Cortex of kidney (tissue), 1 donor: ENCODE data around the gene SUPT3H.
"Not testable (repeated sequence)": the region's sequence is repeated elsewhere in the genome, so short reads cannot be mapped to it uniquely, and the experiment has no call there.

Source experiments
- DNase-seq: peaks from one replicate; lab custom pipeline; 2025; lab: John Stamatoyannopoulos, UW

The SUPT3H gene

DNA sequence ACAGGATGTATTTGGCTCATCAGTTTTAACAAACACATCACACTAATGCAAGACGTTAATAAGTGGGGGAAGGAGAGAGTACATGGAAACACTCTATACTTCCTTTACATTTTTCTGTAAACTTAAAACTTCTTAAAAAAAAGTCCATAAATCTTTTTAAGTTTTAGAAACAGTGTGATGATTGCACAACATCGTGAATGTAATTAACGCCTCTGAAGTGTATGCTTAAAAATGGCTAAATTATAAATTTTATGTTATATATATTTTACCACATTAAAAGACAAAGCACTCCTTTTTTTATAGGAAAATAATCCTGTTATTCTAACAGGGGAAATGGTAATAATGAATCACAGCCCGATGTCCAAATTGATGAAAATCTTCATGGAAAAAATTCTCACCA lies 193.7 kb downstream of the SUPT3H start:
- DNase-seq = no peak

DNA sequence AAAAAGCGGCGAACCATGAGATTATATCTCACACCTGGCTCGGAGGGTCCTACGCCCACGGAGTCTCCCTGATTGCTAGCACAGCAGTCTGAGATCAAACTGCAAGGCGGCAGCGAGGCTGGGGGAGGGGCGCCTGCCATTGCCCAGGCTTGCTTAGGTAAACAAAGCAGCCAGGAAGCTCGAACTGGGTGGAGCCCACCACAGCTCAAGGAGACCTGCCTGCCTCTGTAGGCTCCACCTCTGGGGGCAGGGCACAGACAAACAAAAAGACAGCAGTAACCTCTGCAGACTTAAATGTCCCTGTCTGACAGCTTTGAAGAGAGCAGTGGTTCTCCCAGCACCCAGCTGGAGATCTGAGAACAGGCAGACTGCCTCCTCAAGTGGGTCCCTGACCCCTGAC lies 201.4 kb downstream of the SUPT3H start:
- DNase-seq = not testable (repeated sequence)

DNA sequence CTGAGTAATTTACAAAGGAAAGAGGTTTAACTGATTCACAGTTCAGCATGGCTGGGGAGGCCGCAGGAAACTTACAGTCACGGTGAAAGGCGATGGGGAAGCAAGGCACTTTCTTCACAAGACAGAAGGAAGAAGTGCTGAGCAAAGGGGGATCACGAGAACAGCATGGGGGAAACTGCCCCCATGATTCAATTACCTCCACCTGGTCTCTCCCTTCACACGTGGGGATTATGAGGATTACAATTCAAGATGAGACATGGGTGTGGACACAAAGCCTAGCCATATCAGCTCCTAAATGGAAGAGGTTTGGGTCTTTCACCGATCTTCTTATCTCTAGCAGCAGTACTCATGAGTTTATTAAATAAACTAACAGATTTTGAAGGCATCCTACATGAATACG lies 202.5 kb downstream of the SUPT3H start:
- DNase-seq = no peak

DNA sequence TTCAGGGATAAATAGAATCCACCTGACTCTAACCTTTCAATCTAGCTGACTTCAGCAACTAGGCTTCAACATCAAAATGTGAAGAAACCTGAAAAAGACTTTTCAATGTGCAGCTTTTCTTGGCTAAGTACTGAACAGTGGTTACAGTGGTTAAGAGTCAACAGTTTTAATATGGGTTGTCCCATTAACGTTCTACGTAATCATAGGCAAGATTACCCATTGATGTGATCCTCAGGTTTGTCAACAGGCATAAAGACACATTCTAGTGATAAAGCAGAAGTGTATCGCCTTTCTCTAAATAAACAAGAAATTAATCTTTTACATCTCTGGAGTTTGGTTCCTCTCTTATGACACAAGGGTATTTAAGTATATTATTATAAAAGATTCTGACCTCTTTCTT lies 203.7 kb downstream of the SUPT3H start:
- no peak for DNase-seq

DNA sequence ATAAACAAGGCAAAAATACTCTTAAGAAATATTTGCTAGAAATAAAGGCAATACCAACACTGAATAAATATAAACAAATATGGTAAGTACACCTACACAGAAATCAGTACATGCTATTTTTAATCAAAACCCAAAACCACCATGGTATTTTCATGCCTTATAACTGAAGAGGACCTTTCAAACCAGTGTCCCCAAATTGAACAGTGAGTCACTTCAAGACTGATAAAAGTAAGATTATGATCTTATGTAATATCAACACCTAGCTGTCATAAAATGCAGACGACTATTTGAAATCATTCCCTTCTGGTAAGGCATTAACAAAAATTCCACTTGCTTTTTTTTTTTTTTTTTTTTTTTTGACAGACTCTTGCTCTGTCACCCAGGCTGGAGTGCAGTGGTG lies 206.4 kb downstream of the SUPT3H start:
- no peak for DNase-seq

DNA sequence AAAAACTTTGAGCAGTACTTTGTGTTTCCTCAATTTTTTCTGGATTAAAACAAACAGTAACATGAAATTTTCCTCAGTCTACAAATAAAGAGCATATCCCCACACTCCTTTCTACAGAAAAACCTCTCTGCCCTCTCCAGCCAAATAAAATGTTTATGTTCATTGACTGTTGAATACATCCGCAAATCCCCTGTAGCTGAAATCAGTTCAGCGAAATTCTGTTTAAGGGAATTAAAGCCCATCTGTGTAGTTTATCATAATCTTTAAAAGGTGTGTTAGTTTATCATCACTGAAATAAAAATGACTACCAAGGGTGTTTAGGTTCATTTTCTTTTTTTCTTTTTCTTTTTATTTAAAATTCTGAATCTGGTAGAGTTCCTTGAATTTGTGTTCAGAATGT lies 207.4 kb downstream of the SUPT3H start:
- no peak for DNase-seq

DNA sequence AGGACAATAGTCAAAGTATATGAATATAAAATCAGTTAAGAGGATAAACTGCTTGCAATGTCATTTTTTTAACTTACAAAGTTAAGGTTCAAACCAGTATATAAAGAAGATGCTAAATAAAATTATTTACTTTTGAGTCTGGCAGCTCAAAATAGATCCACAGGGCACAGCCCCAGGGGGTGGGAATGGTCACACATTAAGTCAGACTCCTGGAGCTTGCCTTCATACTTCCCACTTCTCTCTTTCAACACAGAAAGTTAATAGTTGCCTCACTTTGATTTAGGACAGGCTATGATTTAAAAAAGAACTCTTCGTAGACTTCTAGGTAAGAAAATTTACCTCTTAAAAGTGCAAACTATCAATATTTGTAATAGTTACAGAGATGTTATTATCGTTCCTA lies 207.9 kb downstream of the SUPT3H start:
- DNase-seq = no peak

DNA sequence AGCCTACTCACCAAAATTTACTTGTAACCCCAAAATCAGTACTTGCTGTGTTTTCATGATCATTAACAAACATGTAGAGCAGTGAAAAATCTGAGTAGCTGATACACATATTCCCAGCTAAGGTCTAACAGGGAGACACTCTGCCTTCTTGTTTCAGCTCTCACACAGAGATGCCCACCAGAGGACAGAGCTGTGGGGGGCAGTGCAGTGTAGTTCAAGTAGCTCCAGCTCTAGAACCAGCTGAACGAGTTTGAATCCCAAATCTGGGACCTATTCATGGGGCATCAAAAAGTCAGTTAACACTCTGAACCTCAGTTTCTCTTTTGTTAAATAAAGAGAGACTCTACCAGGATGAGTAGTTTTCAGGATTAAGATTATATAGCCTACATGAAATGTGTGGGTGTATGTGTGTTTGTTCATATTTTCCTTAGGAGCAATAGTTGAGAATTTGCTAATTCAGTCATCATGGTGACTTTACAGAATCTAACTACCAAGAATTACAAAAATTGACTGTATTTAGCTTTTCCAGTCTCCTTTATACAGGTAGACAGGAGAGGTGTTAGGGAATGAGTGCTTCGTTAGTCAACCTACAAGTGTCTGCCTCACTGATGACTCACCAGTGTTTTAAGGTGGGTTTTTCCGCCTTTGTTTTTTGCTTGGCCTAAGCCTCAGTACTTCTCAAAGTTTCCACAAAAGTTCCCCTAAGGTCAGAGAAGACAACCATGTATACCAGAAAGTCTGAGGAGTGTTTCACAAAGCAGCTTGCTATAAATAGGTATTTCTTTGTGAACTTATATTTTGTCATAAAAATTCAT lies 213.6 kb downstream of the SUPT3H start:
- no peak for DNase-seq

DNA sequence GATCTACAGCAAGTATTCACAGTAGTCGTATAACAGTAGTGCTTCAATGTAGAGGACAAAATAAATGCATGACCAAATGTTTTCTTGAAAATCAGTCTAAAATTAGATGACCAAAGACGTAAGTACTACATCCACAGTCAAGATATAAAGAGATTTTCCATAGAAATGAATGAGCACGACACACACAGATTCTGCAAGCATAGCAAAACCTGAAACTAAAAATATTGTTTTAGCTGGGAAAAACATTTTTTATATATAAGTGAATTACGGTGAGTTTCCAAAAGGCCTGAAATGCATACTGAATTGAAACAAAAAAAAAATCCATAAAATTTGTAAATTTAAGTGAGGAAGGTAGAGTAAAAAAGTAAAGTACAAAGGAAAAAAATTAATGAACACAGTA lies 217.4 kb downstream of the SUPT3H start:
- DNase-seq = no peak

DNA sequence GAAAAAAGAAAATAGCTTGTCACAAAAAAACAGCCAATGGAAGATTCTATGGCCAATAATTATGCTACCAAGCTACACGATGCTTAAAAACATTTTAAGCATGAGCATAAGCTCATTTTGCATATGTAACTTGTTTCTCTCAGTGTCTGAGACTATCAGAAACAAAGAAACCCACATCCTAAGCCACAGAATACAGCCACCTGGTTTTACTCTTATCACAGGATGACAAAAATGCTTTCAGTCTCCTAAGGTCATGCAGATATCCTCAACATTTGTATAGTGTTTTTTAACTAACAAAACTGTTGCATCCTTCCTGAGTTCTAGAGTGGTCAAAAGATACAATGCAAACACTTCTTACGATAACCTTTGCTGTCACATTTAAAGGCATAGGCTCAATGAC lies 221.7 kb downstream of the SUPT3H start:
- no peak for DNase-seq

DNA sequence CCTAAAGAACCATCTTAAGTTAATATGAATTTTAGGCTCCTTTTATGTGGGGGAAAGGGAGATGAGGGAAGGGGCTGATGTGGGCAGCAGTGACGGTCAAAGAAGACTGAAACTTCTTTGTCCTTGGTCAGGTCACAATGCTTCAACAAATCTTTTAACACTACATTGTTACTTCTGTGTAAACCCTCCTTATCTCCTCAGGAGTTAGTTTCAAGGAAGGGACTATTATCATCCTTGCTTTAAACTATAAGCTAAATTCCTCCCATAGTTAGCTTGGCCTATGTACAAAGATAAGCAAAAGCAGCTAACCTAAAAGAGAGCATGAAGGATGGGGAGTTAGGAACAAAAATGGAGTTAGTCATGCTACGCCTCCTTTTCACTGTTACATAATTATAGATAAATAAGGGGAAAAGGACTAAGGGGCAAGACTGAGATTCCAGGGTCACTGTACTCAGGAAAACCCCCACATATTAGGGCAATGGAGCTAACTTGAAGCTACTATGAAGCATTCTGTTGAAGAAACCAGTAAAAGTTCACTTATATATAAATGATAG lies 222.3 kb downstream of the SUPT3H start:
- DNase-seq = no peak

DNA sequence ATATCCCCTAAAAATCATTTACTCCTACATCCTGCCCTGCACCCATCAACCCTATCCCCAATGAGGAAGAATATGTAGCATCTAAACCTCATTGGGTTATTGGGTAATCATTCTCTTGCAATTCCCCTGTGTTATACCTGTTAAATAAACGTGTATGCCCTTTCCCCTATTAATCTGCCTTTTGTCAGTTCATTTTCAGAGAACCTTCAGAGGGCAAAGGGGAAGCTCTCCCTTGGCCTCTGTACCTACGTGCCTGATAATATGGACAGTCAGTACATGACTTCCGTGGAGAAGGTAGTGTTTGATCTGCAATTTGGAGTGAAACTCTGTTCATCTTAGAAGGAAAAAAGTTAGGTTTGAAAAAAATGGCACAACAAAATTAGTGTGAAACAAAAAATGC lies 223.1 kb downstream of the SUPT3H start:
- no peak for DNase-seq

DNA sequence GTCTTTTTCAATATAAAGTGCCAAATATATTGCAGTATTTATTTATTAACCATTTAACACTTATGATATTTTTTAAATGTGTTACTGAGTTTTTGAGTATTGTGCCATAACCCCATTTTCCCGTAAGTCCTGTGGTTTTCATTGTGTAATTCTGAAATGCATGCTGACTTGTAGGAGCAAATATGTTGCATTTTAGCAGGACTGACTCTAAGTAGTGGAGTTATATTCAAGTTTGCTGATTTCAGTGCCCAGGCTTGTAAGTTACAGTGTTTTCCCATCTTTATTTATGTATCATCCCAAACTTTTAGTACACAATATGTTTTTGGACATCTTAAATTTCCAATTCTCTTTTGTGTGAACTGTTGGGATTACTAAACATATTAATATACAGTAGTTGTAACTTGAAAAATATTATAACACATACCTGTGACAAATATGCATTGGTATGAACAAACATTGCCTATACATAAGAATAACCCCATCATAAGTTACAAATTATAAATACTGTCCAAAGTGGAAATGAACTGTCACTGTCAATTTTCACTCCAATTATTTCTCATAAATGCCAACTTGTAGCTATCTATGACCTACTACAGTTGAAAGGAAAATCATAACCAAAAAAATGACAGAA lies 228.9 kb downstream of the SUPT3H start:
- no peak for DNase-seq

DNA sequence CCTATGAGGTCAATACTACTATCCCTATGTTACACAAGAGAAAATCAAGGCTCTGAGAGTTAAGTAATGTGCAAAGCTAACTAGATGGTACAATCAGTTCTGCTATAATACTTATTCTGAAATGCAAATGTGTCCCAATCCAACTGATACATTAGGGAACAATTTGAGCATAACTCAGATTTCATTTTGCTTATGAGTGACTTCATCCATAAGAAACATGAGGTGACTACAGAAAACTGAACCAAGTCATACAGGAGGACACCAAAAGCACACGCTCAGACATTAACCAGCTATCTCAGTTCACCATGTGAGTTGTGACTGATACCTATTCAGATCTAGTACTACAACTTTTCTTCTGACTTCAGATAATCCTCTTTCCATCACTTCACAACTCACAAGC lies 229.5 kb downstream of the SUPT3H start:
- DNase-seq = no peak

DNA sequence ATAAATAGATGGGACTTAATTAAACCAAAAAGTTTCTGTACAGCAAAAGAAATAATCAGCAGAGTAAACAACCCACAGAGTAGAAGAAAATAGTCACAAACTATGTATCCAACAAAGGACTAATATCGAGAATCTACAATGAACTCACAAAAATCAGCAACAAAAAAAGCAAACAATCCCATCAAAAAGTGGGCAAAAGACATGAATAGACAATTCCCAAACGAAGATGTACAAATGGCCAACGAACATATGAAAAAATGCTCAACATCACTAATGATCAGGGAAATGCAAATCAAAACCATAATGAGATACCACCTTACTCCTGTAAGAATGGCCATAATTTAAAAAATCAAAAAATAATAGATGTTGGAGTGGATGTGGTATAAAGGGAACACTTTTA lies 232.1 kb downstream of the SUPT3H start:
- not testable (repeated sequence) for DNase-seq

DNA sequence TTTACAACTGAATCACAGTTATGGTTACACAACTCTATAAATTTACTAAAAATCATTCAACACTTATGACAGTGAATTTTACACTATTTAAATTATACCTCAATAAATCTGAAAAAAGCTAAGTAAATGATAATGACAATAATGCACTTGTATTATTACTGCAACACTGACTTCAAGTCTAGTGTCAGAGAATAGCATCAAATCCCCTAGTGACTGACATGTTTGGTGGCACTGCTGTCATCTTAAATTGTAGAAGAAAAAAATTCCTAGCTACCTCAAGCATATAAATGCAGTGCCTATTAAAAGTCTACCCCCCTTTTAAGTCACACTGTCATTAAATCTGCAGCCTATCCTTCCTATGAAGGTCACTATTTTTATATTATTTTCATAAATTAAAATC lies 239.0 kb downstream of the SUPT3H start:
- DNase-seq = no peak

DNA sequence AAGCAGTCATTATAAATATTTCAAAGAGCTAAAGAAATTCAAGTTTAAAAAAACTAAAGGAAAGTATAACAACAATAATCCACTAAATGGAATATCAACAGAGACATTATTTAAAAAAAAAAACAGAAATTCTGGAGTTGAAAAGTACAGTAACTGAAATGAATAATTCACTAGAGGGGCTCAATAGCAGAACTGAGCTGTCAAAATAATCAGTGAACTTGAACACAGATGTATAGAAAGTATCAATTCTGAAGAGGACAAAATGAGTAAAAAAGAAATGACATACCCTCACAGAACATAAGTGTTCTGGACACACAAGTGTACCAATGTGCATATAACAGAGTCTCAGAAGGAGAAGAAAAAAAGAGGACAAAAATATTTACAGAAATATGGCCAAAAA lies 241.2 kb downstream of the SUPT3H start:
- no peak for DNase-seq

DNA sequence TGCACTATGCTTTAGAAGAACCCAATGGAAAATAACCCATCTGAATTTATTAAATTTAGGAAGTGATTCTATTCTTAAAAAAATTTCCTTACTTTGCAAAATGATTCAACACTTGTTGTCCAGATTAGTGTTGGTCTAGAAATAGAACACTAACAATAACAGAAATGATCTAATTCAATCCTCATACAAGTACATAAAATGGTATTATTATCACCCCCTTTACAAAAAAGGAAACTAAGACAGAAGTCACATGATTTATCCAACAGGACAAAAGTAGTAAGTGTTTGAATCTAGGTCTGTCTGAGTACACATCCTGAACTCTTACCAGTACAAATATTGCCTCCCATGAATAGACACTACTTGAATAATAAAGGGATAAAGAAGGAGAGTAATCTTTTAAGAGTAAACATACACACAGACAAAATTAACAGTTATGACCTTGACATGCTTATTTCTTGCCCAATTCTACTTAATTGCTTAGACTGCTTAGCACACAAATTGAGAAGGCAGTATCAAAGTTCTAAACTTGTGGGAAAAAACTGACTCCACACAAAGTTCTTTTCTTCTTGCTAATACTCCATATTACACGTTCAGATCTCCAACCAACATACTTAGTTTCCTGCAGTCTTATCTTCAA lies 245.0 kb downstream of the SUPT3H start:
- DNase-seq = no peak

DNA sequence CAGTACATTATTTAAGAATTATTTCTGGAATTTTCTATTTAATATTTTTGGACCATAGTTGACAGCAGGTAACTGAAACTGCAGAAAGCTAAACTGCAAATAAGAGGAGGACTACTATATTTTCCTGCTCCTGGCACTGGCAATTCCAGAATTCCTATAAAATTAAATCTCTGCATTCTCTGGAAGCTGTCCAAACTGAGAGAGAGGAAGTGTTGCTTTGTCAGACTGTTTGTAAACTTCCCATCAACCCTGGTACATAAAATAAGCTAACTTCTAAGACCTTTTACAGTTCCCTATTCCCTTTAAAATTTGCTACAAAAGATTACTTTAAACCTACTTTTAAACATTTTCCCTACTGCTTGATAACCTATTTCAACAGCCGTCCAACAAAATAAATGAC lies 245.7 kb downstream of the SUPT3H start:
- no peak for DNase-seq

DNA sequence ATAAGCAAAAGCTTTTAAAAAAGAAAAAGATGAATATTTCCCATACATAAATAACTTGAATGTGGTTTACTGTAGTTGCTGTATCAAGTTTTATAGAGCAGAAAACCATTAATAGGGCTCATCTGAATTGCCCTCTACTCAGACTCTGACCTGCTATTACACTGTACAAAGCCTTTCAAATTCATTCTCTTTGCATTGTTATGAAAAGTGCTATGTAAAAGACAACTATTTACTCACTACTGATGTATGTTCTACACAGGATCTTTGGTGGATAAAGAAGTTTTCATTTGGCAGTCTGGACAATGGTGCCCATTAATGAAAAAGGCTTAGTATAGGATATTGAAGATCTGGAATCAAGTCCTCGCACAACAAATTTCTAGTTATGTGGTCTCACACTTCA lies 248.7 kb downstream of the SUPT3H start:
- no peak for DNase-seq

DNA sequence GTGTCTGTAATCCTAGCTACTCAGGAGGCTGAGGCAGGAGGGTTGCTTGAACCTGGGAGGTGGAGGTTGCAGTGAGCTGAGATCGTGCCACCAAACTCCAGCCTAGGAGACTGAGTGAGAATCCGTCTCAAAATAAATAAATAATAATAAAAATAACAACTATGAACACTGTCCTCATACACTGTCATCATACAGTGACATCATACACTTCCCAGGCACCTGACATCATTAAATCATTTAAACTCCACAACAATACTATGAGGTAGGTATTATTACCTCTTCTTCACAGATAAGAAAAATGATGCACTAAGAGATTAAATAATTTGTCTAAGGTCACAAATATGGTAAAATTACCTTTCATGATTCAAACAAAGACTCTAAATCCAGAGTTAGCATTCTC lies 250.5 kb downstream of the SUPT3H start:
- no peak for DNase-seq

DNA sequence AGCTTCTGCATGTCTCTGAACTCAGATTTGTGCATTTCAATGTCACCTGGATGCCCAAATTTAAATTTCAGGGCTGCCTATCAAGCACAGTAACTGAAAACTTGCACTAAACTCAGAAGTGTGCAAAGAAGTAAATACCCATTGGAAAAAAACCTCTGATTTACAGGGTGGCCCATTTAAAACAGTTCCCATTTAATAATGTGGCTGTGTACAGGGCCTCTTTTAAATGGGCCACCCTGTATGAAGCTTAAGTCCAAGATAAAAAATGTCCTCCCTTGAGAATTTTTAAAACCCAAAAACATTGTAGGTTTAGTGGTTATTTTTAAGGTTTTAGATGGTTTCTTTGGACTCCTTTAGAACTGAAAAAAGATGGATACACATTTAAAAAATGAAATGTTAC lies 251.7 kb downstream of the SUPT3H start:
- DNase-seq = no peak

DNA sequence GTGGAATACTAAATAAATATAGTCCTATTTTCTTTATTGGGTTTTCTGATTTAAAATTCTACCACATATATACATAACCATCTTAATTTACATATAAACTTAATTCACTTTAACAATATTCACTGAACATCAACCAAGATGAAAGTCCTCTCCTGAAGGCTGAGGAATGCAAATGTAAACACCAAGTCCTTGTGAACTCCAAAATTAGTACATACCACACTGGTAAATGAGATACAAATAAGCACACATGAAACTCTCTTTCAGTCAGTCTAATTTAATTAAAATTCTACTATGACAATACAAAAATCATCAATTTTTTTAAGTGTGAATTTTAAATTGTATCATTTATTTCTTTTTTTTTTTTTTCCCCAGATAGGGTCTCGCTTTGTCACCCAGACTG lies 254.7 kb downstream of the SUPT3H start:
- no peak for DNase-seq
